Activated T-helper 17 cell treated with anti-CD3 and anti-CD28 coated beads, Interleukin-2, amount 50 U/mL, for 72 hours (primary cell): ENCODE results near the gene SERGEF. TPM values are rescaled to one million over a fixed set of nuclear protein-coding genes. Genes with fewer than 3 reads are reported as not detected.

Experiments used
- total RNA-seq, 2 donors: library from RNA; stranded (reverse); gene quantifications; one replicate each; pipeline ENCODE4 v1.2.3, GENCODE V29; 2022

The SERGEF gene
- total RNA-seq, 2 donors from 2014 or later = 47.9 to 76.0 TPM

Other genes with a start within 250 kb of the SERGEF start
- under 1 TPM; 0.19 to 0.24 TPM for gene TPH1, start 33.2 kb upstream of the SERGEF start, total RNA-seq
- 10 to 100 TPM; 13.3 to 31.1 TPM for gene SAAL1, start 93.0 kb upstream of the SERGEF start, total RNA-seq
- gene MRGPRX3, start 119.5 kb upstream of the SERGEF start, total RNA-seq = not detected
- not detected for gene MRGPRX4, start 159.8 kb upstream of the SERGEF start, total RNA-seq
- gene SAA4, start 223.8 kb upstream of the SERGEF start, total RNA-seq = not detected
- gene SAA2, start 235.6 kb upstream of the SERGEF start, total RNA-seq = not detected